Measurements from ENCODE around the gene VPS51. TPM values are rescaled to one million over a fixed set of nuclear protein-coding genes. Genes with fewer than 3 reads are reported as not detected.
A peak's percentile ranks its signal among the peaks of the same experiment; 100 is the strongest.

The VPS51 gene
- total and polyA plus RNA-seq, 2 of the 13 experiments (the other 11 are each of a cell fraction or from before 2014, with no cell fraction given) = 76.3 to 90.6 TPM

GRCh38 chr11:65066805-65067291 lies 29.2 kb upstream of the VPS51 start (continued):
- TF ChIP-seq ARID4A (CRISPR knock-in tag; IDR thresholded peaks at IDR 0.05; ENCODE audit: borderline replicate concordance) = 0 out of 2 replicates have a peak, but pooled peaks have one; percentile 15
- no peak for TF ChIP-seq MED8 (CRISPR knock-in tag; IDR thresholded peaks at IDR 0.05; ENCODE audit: insufficient replicate concordance)
- TF ChIP-seq, protein P1, sequence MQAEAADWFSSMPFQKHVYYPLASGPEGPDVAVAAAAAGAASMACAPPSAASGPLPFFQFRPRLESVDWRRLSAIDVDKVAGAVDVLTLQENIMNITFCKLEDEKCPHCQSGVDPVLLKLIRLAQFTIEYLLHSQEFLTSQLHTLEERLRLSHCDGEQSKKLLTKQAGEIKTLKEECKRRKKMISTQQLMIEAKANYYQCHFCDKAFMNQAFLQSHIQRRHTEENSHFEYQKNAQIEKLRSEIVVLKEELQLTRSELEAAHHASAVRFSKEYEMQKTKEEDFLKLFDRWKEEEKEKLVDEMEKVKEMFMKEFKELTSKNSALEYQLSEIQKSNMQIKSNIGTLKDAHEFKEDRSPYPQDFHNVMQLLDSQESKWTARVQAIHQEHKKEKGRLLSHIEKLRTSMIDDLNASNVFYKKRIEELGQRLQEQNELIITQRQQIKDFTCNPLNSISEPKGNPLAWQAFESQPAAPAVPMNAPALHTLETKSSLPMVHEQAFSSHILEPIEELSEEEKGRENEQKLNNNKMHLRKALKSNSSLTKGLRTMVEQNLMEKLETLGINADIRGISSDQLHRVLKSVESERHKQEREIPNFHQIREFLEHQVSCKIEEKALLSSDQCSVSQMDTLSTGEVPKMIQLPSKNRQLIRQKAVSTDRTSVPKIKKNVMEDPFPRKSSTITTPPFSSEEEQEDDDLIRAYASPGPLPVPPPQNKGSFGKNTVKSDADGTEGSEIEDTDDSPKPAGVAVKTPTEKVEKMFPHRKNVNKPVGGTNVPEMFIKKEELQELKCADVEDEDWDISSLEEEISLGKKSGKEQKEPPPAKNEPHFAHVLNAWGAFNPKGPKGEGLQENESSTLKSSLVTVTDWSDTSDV (CRISPR knock-in tag; IDR thresholded peaks at IDR 0.05) = 0 out of 2 replicates have a peak, but pooled peaks have one; percentile 12
- no peak for TF ChIP-seq ZSCAN22 (CRISPR knock-in tag; IDR thresholded peaks at IDR 0.05)
- TF ChIP-seq MAFK (conservative IDR thresholded peaks at IDR 0.05 in 1 of 2, IDR thresholded peaks at IDR 0.05 in 1 of 2; ENCODE audit: low read length in 2 of 2) = no peak
- TF ChIP-seq ZNF776 (CRISPR knock-in tag; IDR thresholded peaks at IDR 0.05) = 0 out of 2 replicates have a peak, but pooled peaks have one; percentile 34
- peak; percentile 41; the same call in 1 of the 2 replicates for TF ChIP-seq PITX1 (CRISPR knock-in tag; IDR thresholded peaks at IDR 0.05)
